ENCODE results near the gene TNXB. TPM values are rescaled to one million over a fixed set of nuclear protein-coding genes. Genes with fewer than 3 reads are reported as not detected.
A peak's percentile ranks its signal among the peaks of the same experiment; 100 is the strongest.

The TNXB gene
- total and polyA plus RNA-seq, 9 of the 15 experiments (the other 6 are each of a cell fraction or from before 2014, with no cell fraction given), result 0.14 to 28.1 (median 12.4) TPM

DNA sequence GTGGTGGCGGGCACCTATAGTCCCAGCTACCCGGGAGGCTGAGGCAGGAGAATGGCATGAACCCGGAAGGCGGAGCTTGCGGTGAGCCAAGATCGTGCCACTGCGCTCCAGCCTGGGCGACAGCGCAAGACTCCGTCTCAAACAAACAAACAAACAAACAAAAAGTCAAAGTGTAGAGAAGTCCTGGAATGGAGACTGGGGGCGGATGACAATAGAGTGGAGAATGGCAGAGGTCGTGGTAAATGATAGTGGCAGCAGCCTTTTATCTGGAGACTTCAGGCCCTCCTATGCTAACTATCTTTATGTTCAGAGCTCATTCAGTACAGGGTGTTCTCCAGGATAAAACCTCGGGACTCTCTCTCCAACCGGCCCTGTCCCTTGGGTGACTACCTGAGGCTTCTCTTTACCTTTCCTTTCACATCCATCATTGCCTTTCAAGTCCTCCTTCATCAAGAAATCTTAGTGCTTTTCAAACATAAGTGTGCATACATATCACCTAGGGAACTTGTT lies 22.4 kb upstream of the TNXB start (continued):
- 0 out of 2 replicates have a peak, but pooled peaks have one; percentile 45 for TF ChIP-seq PTBP1 (IDR thresholded peaks at IDR 0.05; ENCODE audit: low read depth, low read length)
- TF ChIP-seq ZKSCAN1 (IDR thresholded peaks at IDR 0.05; ENCODE audit: low read depth, low read length), result 0 out of 2 replicates have a peak, but pooled peaks have one; percentile 44
- TF ChIP-seq EP400 (IDR thresholded peaks at IDR 0.05), result peak; percentile 40
- TF ChIP-seq ZFP1 (CRISPR knock-in tag; IDR thresholded peaks at IDR 0.05), result peak; percentile 47; the same call in 1 of the 2 replicates
- TF ChIP-seq PTTG1 (tag; IDR thresholded peaks at IDR 0.05; ENCODE audit: low read depth), result no peak
- TF ChIP-seq ZBTB17 (CRISPR knock-in tag; IDR thresholded peaks at IDR 0.05), result peak; percentile 94
- peak; percentile 75 for TF ChIP-seq TRIM28 (IDR thresholded peaks at IDR 0.05)
- TF ChIP-seq, protein P1, sequence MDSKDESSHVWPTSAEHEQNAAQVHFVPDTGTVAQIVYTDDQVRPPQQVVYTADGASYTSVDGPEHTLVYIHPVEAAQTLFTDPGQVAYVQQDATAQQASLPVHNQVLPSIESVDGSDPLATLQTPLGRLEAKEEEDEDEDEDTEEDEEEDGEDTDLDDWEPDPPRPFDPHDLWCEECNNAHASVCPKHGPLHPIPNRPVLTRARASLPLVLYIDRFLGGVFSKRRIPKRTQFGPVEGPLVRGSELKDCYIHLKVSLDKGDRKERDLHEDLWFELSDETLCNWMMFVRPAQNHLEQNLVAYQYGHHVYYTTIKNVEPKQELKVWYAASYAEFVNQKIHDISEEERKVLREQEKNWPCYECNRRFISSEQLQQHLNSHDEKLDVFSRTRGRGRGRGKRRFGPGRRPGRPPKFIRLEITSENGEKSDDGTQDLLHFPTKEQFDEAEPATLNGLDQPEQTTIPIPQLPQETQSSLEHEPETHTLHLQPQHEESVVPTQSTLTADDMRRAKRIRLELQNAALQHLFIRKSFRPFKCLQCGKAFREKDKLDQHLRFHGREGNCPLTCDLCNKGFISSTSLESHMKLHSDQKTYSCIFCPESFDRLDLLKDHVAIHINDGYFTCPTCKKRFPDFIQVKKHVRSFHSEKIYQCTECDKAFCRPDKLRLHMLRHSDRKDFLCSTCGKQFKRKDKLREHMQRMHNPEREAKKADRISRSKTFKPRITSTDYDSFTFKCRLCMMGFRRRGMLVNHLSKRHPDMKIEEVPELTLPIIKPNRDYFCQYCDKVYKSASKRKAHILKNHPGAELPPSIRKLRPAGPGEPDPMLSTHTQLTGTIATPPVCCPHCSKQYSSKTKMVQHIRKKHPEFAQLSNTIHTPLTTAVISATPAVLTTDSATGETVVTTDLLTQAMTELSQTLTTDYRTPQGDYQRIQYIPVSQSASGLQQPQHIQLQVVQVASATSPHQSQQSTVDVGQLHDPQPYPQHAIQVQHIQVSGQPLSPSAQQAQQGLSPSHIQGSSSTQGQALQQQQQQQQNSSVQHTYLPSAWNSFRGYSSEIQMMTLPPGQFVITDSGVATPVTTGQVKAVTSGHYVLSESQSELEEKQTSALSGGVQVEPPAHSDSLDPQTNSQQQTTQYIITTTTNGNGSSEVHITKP (IDR thresholded peaks at IDR 0.05; ENCODE audit: partially characterized antibody), result peak; percentile 53
- TF ChIP-seq CSDE1 (IDR thresholded peaks at IDR 0.05), result 0 out of 4 replicates have a peak, but pooled peaks of 1 of the 2 experiments have one; percentile 24
- peak; percentile 82; the same call in 1 of the 2 replicates for TF ChIP-seq EZH2 (IDR thresholded peaks at IDR 0.05; ENCODE audit: borderline replicate concordance, low read depth, low read length)
- peak; percentile 81; the same call in 1 of the 2 replicates for TF ChIP-seq TCF7 (IDR thresholded peaks at IDR 0.05; ENCODE audit: borderline replicate concordance)
- peak; percentile 80 for TF ChIP-seq ZNF274 (IDR thresholded peaks at IDR 0.05; ENCODE audit: borderline replicate concordance, low read depth, low read length)
- TF ChIP-seq TAF7 (tag; IDR thresholded peaks at IDR 0.05), result no peak
- TF ChIP-seq CCNT2 (IDR thresholded peaks at IDR 0.05; ENCODE audit: borderline replicate concordance, extremely low read depth, insufficient read length, low read depth, low read length), result peak; percentile 100
- TF ChIP-seq, protein P2, sequence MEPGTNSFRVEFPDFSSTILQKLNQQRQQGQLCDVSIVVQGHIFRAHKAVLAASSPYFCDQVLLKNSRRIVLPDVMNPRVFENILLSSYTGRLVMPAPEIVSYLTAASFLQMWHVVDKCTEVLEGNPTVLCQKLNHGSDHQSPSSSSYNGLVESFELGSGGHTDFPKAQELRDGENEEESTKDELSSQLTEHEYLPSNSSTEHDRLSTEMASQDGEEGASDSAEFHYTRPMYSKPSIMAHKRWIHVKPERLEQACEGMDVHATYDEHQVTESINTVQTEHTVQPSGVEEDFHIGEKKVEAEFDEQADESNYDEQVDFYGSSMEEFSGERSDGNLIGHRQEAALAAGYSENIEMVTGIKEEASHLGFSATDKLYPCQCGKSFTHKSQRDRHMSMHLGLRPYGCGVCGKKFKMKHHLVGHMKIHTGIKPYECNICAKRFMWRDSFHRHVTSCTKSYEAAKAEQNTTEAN (CRISPR knock-in tag; IDR thresholded peaks at IDR 0.05), result no peak
- peak; percentile 77 for TF ChIP-seq OTX1 (CRISPR knock-in tag; IDR thresholded peaks at IDR 0.05)
- TF ChIP-seq MEIS2 (IDR thresholded peaks at IDR 0.05; ENCODE audit: partially characterized antibody), result peak; percentile 85
- TF ChIP-seq ARID1B (IDR thresholded peaks at IDR 0.05), result peak; percentile 100
- TF ChIP-seq, protein P3, sequence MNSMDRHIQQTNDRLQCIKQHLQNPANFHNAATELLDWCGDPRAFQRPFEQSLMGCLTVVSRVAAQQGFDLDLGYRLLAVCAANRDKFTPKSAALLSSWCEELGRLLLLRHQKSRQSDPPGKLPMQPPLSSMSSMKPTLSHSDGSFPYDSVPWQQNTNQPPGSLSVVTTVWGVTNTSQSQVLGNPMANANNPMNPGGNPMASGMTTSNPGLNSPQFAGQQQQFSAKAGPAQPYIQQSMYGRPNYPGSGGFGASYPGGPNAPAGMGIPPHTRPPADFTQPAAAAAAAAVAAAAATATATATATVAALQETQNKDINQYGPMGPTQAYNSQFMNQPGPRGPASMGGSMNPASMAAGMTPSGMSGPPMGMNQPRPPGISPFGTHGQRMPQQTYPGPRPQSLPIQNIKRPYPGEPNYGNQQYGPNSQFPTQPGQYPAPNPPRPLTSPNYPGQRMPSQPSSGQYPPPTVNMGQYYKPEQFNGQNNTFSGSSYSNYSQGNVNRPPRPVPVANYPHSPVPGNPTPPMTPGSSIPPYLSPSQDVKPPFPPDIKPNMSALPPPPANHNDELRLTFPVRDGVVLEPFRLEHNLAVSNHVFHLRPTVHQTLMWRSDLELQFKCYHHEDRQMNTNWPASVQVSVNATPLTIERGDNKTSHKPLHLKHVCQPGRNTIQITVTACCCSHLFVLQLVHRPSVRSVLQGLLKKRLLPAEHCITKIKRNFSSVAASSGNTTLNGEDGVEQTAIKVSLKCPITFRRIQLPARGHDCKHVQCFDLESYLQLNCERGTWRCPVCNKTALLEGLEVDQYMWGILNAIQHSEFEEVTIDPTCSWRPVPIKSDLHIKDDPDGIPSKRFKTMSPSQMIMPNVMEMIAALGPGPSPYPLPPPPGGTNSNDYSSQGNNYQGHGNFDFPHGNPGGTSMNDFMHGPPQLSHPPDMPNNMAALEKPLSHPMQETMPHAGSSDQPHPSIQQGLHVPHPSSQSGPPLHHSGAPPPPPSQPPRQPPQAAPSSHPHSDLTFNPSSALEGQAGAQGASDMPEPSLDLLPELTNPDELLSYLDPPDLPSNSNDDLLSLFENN (IDR thresholded peaks at IDR 0.05; ENCODE audit: low read depth in 2 of 2, low read length in 2 of 2), result peak in 1 of 2 experiments; percentile 97; a peak in 2 of 4 replicates

Data from K562 (cell line).